Loucy (cell line): ENCODE data around the gene HS3ST3A1.

ENCODE experiments used
- H2AFZ ChIP-seq: fragments of 200-600 bp; sonication (generic); 2 replicates; pipeline ENCODE4 v1.6.0; 2016; ENCODE audit warnings: antibody characterized with exemption, mild to moderate bottlenecking, low read length, moderate library complexity
- H3F3A ChIP-seq: fragments of 200-600 bp; 2 replicates; pipeline ENCODE4 v1.6.0; 2016; ENCODE audit warnings: antibody characterized with exemption, low read depth, mild to moderate bottlenecking
- H3K27me3 ChIP-seq: fragments of 200-600 bp; sonication (generic); 2 replicates; pipeline ENCODE4 v1.6.1; 2014; ENCODE audit warnings: low read length, mild to moderate bottlenecking; ENCODE audit not compliant: insufficient read depth, poor library complexity, severe bottlenecking
- H3K36me3 ChIP-seq: fragments of 200-600 bp; sonication (generic); 2 replicates; pipeline ENCODE4 v1.6.1; 2016; ENCODE audit warnings: low read length; ENCODE audit not compliant: insufficient read depth
- H3K4me1 ChIP-seq: fragments of 200-600 bp; sonication (generic); 2 replicates; pipeline ENCODE4 v1.5.1; 2014; ENCODE audit warnings: low read length, mild to moderate bottlenecking; ENCODE audit not compliant: insufficient read depth, poor library complexity, severe bottlenecking
- H3K4me2 ChIP-seq: fragments of 200-600 bp; sonication (generic); 2 replicates; pipeline ENCODE4 v1.6.0; 2014; ENCODE audit warnings: antibody characterized with exemption, low read length, low read depth, mild to moderate bottlenecking; ENCODE audit not compliant: poor library complexity, severe bottlenecking
- H3K4me3 ChIP-seq: fragments of 200-600 bp; sonication (generic); 2 replicates; pipeline ENCODE4 v1.5.1; 2014; ENCODE audit warnings: low read length, mild to moderate bottlenecking, mixed read lengths; ENCODE audit not compliant: poor library complexity, severe bottlenecking
- H3K79me2 ChIP-seq: fragments of 200-600 bp; sonication (generic); 2 replicates; pipeline ENCODE4 v1.6.1; 2014; ENCODE audit warnings: low read length; ENCODE audit not compliant: insufficient read depth
- H3K9ac ChIP-seq: fragments of 200-600 bp; sonication (generic); 2 replicates; pipeline ENCODE4 v1.6.0; 2014; ENCODE audit warnings: mild to moderate bottlenecking, low read depth, low read length, moderate library complexity; ENCODE audit not compliant: poor library complexity, severe bottlenecking
- H3K9me2 ChIP-seq: fragments of 200-600 bp; sonication (generic); replicated peaks from 2 replicates; pipeline ENCODE4 v1.6.1; 2016; ENCODE audit warnings: low read depth, low read length, mixed read lengths
- H3K9me3 ChIP-seq: fragments of 200-600 bp; sonication (generic); 2 replicates; pipeline ENCODE4 v1.6.1; 2014; ENCODE audit warnings: mild to moderate bottlenecking, antibody characterized with exemption, low read length, low read depth; ENCODE audit not compliant: insufficient read depth
- H4K20me1 ChIP-seq: fragments of 200-600 bp; sonication (generic); 2 replicates; pipeline ENCODE4 v1.6.0; 2014; ENCODE audit warnings: antibody characterized with exemption, low read length, mild to moderate bottlenecking; ENCODE audit not compliant: insufficient read depth, poor library complexity, severe bottlenecking
- EZH2phosphoT487 ChIP-seq: fragments of 200-600 bp; IDR thresholded peaks from 2 replicates; pipeline ENCODE4 v1.6.1; 2018; ENCODE audit warnings: antibody characterized with exemption, mild to moderate bottlenecking, moderate library complexity, borderline replicate concordance
- TF ChIP-seq, protein P1 (sequence below): fragments of 200-600 bp; sonication (generic); conservative IDR thresholded peaks from 2 replicates; pipeline ENCODE4 v1.5.1; 2014; ENCODE audit warnings: mild to moderate bottlenecking, antibody characterized with exemption, low read length

HS3ST3A1 gene

DNA sequence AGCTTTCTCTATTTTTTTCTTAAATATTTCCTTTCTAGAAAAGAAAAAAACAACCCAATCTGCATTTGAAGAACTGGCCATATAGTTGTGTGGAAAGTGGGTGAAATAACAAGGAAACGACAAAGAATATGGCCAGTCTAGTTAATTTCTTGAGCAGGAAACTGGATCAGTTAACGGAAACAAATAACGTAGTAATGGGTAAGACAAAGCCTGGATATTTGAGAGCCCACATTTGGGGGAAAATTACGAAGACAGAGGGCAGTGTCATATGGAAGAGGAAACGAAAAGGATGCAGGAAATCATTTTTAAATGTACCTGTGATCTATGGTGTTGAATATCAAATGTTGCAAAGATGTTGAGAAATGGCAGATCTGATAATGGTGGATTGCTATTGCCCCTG lies 78.6 kb downstream of the HS3ST3A1 start:
- no peaks in the 10 kb centered on the region for H3K4me1 ChIP-seq
- H4K20me1 ChIP-seq: no peaks in the 10 kb centered on the region
- H3K36me3 ChIP-seq: no peaks in the 10 kb centered on the region
- H3K9ac ChIP-seq: no peak overlapping the region
- no peaks in the 10 kb centered on the region for H3K79me2 ChIP-seq
- H3F3A ChIP-seq: no peaks in the 10 kb centered on the region
- no peaks in the 10 kb centered on the region for H3K9me2 ChIP-seq
- TF ChIP-seq, protein P1, sequence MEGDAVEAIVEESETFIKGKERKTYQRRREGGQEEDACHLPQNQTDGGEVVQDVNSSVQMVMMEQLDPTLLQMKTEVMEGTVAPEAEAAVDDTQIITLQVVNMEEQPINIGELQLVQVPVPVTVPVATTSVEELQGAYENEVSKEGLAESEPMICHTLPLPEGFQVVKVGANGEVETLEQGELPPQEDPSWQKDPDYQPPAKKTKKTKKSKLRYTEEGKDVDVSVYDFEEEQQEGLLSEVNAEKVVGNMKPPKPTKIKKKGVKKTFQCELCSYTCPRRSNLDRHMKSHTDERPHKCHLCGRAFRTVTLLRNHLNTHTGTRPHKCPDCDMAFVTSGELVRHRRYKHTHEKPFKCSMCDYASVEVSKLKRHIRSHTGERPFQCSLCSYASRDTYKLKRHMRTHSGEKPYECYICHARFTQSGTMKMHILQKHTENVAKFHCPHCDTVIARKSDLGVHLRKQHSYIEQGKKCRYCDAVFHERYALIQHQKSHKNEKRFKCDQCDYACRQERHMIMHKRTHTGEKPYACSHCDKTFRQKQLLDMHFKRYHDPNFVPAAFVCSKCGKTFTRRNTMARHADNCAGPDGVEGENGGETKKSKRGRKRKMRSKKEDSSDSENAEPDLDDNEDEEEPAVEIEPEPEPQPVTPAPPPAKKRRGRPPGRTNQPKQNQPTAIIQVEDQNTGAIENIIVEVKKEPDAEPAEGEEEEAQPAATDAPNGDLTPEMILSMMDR: no peak
- TF ChIP-seq EZH2phosphoT487: no peak
- peaks cover 3% of the 10 kb centered on the region; the same call in 1 of the 2 replicates for H3K9me3 ChIP-seq
- H3K4me3 ChIP-seq: no peak overlapping the region
- H3K4me2 ChIP-seq: no peak overlapping the region
- H2AFZ ChIP-seq: no peak overlapping the region
- H3K27me3 ChIP-seq: no peaks in the 10 kb centered on the region

DNA sequence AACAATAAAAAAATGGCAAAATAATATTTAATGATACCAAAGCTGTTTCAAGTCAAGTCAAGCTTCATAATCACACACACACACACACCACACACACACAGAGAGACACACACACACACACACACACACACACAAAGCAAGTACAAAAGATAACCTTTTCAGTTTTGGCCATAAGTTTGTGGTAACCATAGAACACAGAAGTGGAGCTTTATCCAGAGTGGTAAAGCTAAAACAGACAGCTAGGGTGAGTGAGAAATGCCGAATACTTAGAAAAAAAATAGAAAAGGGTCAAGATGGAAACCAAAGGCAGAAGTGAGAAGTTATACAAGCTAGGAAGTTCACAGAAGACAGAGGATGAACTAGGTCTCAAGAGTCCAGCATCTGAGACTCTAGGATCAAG lies 79.0 kb downstream of the HS3ST3A1 start:
- H3K9me2 ChIP-seq: no peaks in the 10 kb centered on the region
- TF ChIP-seq, protein P1: no peak
- no peak for TF ChIP-seq EZH2phosphoT487
- H3K4me3 ChIP-seq: no peak overlapping the region
- no peaks in the 10 kb centered on the region for H4K20me1 ChIP-seq
- H3F3A ChIP-seq: no peaks in the 10 kb centered on the region
- no peaks in the 10 kb centered on the region for H3K36me3 ChIP-seq
- no peaks in the 10 kb centered on the region for H3K79me2 ChIP-seq
- no peak overlapping the region for H3K4me2 ChIP-seq
- no peaks in the 10 kb centered on the region; the same call in 1 of the 2 replicates for H3K9me3 ChIP-seq
- H3K4me1 ChIP-seq: no peaks in the 10 kb centered on the region
- no peak overlapping the region for H3K9ac ChIP-seq
- H3K27me3 ChIP-seq: no peaks in the 10 kb centered on the region
- no peak overlapping the region for H2AFZ ChIP-seq

DNA sequence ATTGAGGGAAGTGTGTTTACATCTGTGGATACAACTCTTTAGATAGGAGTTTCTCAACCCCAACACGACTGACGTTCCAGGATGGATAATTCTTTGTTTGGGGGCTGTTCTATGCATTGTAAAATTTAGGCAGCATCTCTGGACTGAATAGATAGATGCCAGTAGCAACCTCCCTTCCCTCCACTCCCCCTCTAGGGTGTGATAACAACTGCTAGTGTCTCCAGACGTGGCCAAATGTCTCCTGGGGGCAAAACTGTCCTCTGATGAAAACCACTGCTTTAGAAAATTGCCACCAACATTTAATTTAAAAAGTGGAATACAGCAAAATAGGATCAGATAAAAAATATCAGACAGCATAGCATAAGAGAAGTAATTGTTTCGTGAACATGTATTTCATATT lies 79.9 kb downstream of the HS3ST3A1 start:
- TF ChIP-seq, protein P1: no peak
- no peak for TF ChIP-seq EZH2phosphoT487
- H3K36me3 ChIP-seq: no peaks in the 10 kb centered on the region
- no peak overlapping the region for H3K9ac ChIP-seq
- no peaks in the 10 kb centered on the region for H3K9me2 ChIP-seq
- no peaks in the 10 kb centered on the region for H3K27me3 ChIP-seq
- H2AFZ ChIP-seq: no peak overlapping the region
- H3K4me1 ChIP-seq: no peaks in the 10 kb centered on the region
- no peaks in the 10 kb centered on the region for H4K20me1 ChIP-seq
- no peaks in the 10 kb centered on the region; the same call in 1 of the 2 replicates for H3K9me3 ChIP-seq
- no peak overlapping the region for H3K4me2 ChIP-seq
- no peaks in the 10 kb centered on the region for H3K79me2 ChIP-seq
- H3K4me3 ChIP-seq: no peak overlapping the region
- H3F3A ChIP-seq: no peaks in the 10 kb centered on the region
